NT2/D1 (cell line): ENCODE data around the gene GLMN.

Source experiments
- DNase-seq: peaks from one replicate; pipeline ENCODE4 v3.0.0-alpha.2; 2011; ENCODE audit warnings: low read depth, low spot score
- H3K27me3 ChIP-seq: 2 replicates; pipeline ENCODE4 v1.6.0; 2011; ENCODE audit warnings: mild to moderate bottlenecking; ENCODE audit not compliant: insufficient read length, insufficient read depth
- H3K36me3 ChIP-seq: 2 replicates; pipeline ENCODE4 v1.6.1; 2011; ENCODE audit warnings: mild to moderate bottlenecking, low read length, mixed read lengths; ENCODE audit not compliant: insufficient read depth, insufficient read length
- H3K4me1 ChIP-seq: 2 replicates; pipeline ENCODE4 v1.5.1; 2011; ENCODE audit not compliant: insufficient read depth, insufficient read length
- H3K4me3 ChIP-seq: 2 replicates; pipeline ENCODE4 v1.5.1; 2011; ENCODE audit warnings: low read depth; ENCODE audit not compliant: insufficient read length
- H3K9ac ChIP-seq: 2 replicates; pipeline ENCODE4 v1.6.0; 2011; ENCODE audit warnings: low read depth; ENCODE audit not compliant: insufficient read length
- H3K9me3 ChIP-seq: 2 replicates; pipeline ENCODE4 v1.5.1; 2011; ENCODE audit warnings: mild to moderate bottlenecking, low read length; ENCODE audit not compliant: insufficient read depth
- SUZ12 ChIP-seq: IDR thresholded peaks from 2 replicates; pipeline ENCODE4 v1.6.1; 2011; ENCODE audit not compliant: insufficient read length, insufficient read depth; ENCODE audit errors: extremely low read depth
- YY1 ChIP-seq: IDR thresholded peaks from 2 replicates; pipeline ENCODE4 v1.6.1; 2011; ENCODE audit not compliant: insufficient read length, insufficient read depth
- ZNF274 ChIP-seq: IDR thresholded peaks from 2 replicates; pipeline ENCODE4 v1.6.1; 2011; ENCODE audit warnings: mild to moderate bottlenecking, low read depth, low read length

Gene GLMN

GRCh38 chr1:92329347-92330129, 30.8 kb upstream of the GLMN start:
- H3K9ac ChIP-seq = no peak overlapping the region
- H3K36me3 ChIP-seq = peaks cover 36% of the 10 kb centered on the region
- H3K4me1 ChIP-seq = no peaks in the 10 kb centered on the region
- H3K4me3 ChIP-seq = no peak overlapping the region
- TF ChIP-seq YY1 (no peak), SUZ12 (no peak), ZNF274 (no peak)
- DNase-seq = no peak
- H3K9me3 ChIP-seq = peaks cover 34% of the 10 kb centered on the region
- no peaks in the 10 kb centered on the region for H3K27me3 ChIP-seq

GRCh38 chr1:92327794-92328193, 29.0 kb upstream of the GLMN start:
- TF ChIP-seq ZNF274 (no peak), YY1 (no peak), SUZ12 (no peak)
- DNase-seq = no peak
- Histone ChIP-seq H3K4me1 (no peaks in the 10 kb centered on the region), H3K36me3 (peaks cover 46% of the 10 kb centered on the region), H3K4me3 (no peak overlapping the region), H3K27me3 (no peaks in the 10 kb centered on the region), H3K9ac (no peak overlapping the region), H3K9me3 (peaks cover 34% of the 10 kb centered on the region)

GRCh38 chr1:92326681-92327080, 27.9 kb upstream of the GLMN start:
- Histone ChIP-seq H3K9ac (no peak overlapping the region), H3K27me3 (no peaks in the 10 kb centered on the region), H3K36me3 (peaks cover 53% of the 10 kb centered on the region), H3K9me3 (peaks cover 34% of the 10 kb centered on the region), H3K4me1 (no peaks in the 10 kb centered on the region), H3K4me3 (no peak overlapping the region)
- DNase-seq = no peak
- no peak for TF ChIP-seq SUZ12
- no peak for TF ChIP-seq YY1
- TF ChIP-seq ZNF274 = no peak

DNA sequence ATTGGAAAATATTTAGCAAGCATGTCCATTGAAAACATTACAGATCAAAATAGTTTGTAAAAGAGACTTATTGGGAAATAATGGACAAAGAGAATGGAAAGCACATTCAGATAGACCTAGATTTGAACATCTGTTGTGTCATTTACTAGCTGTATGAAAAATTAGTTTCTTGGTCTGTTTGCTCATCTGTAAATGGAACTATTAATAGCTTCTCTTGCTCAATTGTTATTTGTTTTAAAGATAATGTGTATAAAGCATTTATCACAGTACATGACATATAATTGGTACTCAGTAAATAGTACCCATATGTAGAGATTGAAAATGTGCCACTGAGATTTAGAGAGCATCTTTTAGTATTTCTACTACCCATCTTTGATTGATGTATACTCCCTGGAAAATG, 26.0 kb upstream of the GLMN start:
- peaks cover 34% of the 10 kb centered on the region for H3K9me3 ChIP-seq
- peaks cover 60% of the 10 kb centered on the region for H3K36me3 ChIP-seq
- no peak overlapping the region for H3K4me3 ChIP-seq
- no peak for TF ChIP-seq ZNF274
- TF ChIP-seq SUZ12 = no peak
- no peak for TF ChIP-seq YY1
- DNase-seq = no peak
- no peaks in the 10 kb centered on the region for H3K27me3 ChIP-seq
- H3K9ac ChIP-seq = no peak overlapping the region
- H3K4me1 ChIP-seq = no peaks in the 10 kb centered on the region

GRCh38 chr1:92323473-92324453, 25.0 kb upstream of the GLMN start:
- H3K4me3 ChIP-seq = no peak overlapping the region
- H3K9me3 ChIP-seq = peaks cover 34% of the 10 kb centered on the region
- H3K27me3 ChIP-seq = no peaks in the 10 kb centered on the region
- no peaks in the 10 kb centered on the region for H3K4me1 ChIP-seq
- H3K9ac ChIP-seq = no peak overlapping the region
- no peak for DNase-seq
- TF ChIP-seq YY1 = no peak
- TF ChIP-seq SUZ12 = no peak
- TF ChIP-seq ZNF274 = no peak
- H3K36me3 ChIP-seq = peaks cover 53% of the 10 kb centered on the region

- Histone ChIP-seq H3K9ac (no peak overlapping the region), H3K27me3 (no peaks in the 10 kb centered on the region), H3K4me3 (no peak overlapping the region), H3K9me3 (no peaks in the 10 kb centered on the region), H3K4me1 (no peaks in the 10 kb centered on the region), H3K36me3 (peaks cover 38% of the 10 kb centered on the region)
- TF ChIP-seq YY1 = no peak
- no peak for TF ChIP-seq SUZ12
- no peak for TF ChIP-seq ZNF274
- no peak for DNase-seq
These were observed 19.2 kb upstream of the GLMN start for GRCh38 chr1:92317836-92318493.
